ENCODE results near the gene NPAS2.

NPAS2 gene

DNA sequence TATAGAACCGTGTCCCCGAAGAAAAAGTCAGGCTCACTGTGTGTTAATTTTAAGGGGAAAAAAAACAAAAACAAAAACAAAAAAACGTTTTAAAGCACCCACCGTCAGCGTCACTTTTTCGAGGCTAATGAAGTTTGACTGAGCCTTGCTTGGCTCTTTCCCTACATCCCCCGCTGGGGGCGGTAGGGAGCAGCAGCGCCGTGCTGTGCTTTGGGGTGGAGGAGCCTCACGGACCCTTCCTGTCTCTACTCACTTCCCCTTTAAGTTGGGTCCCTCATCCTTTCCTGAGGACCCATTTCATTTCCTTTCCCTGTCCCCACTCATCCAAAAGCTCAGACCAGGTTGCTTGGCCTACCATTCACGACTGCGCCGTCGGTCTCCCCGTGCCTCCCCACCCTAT lies 99.4 kb downstream of the NPAS2 start:
- peak; percentile 26 for DNase-seq

DNA sequence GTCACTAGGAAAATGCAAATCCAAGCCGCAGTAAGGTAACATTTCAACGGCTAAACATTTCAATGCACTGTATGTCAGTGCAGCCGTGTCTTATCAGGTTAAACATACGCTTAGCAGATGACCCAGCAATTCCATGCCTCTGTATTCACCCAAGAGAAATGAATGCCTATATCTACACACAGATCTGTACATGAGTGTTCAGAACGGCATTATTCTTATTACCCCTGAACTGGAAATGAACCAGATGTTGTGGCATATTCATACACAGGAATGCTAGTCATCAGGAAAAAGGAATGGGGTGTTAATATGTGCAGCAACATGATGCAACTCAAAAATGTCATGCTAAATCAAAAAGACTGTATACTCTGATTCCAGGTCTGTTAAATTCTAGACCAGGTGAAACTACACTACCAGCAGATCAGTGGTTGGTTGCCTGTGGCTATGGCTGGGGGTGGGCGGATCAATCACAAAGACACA lies 101.8 kb downstream of the NPAS2 start:
- DNase-seq: no peak

- no peak for DNase-seq
These were observed 103.6 kb downstream of the NPAS2 start for GRCh38 chr2:100923461-100924060.

DNA sequence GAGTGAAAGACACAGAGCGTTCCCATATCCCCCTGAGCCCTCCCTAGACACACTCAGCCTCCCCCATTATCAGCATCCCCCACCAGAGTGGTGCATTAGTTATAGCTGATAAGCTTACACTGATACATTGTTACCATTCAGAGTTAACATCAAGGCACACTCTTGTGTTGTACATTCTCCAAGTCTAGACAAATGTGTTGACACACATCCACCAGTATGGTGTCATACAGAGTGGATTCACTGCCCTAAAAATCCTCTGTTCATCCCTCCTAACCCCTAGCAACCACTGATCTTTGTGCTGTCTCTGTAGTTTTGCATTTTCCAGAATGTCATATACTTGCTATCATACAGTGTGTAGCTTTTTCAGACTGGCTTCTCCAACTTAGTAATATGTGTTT lies 104.2 kb downstream of the NPAS2 start:
- no peak for DNase-seq

DNA sequence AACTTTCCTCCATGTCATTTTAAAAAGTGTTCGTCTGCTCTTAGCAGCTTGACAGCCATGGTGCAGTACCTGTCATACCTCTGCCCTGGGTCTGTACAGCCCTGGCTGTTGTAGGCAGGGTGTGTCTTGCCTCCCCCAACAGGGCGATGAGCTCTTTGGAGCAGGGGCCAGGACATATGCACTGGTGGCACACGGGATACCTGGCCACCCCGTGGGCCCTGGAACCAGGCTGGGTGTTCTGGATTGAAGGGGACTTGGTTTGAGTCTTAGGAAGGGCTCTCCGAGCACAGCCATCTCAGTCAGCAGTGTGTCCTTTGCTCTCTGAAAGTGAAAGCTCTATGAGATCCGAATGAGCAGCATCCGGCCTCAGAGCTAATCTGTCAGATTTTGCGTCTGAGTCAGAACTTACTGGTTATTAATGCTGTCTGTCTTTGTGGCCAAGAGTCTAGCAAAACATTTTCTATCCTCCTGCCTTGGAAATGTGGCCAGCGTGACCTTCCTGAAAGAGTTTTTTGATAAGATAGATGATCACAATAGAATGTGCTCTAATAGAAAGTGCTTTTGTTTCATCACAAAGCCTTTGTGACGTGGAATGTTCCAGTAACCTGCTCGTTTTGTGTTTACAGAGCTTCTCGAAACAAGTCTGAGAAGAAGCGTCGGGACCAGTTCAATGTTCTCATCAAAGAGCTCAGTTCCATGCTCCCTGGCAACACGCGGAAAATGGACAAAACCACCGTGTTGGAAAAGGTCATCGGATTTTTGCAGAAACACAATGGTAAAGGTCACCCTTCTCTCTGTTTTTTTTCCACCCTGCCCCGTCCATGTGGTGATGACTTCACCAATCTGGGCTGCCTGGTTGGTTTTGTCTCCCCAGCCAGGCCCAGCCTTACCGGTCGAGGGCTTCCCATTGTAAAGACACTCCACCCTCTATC lies 104.8 kb downstream of the NPAS2 start:
- DNase-seq: peak; percentile 54

- no peak for DNase-seq
These were observed 108.3 kb downstream of the NPAS2 start for GRCh38 chr2:100928235-100928634.

- DNase-seq: no peak
These were observed 109.2 kb downstream of the NPAS2 start for GRCh38 chr2:100929147-100929546.

DNA sequence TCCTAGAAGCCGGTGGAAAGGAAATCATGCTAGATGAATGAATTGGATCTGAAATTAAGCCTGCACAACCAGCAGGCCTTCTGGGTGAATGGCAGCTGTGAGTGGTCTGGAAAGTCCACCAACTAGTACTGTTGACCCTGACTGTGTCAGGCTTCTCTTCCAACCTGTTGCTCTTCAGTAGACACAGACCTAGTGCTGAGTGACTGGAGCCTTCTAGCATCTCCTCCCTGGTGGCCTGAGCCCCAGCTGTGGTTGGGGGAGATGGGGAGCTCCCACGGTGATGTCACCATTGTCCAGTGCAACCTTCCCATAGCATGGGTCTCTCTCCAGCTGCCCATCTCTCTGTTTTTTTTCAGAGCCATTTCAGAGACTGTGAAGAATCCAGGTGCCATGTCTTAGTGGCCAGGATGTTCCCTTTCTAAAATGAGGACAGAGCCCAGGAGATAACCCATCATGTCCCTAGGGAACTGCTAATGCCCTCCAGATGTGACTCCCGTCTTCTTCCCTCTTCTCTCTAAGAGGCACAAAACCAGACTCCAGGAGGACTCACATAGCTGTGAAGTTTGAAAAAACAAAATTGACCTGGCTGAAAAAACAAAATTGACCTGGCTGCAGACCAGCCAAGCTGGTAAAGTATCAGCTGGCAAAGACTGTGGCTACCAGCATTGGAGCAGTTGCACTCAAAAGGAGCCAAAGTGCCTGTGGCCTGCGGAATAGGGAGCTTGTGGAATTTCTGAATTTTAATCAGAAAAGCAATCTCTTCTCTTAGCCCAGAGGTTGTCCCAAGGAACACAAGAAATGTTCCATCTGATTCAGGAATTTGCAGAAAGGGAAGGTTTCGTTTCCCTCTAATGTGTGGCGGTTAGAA lies 114.8 kb downstream of the NPAS2 start:
- DNase-seq: no peak

DNA sequence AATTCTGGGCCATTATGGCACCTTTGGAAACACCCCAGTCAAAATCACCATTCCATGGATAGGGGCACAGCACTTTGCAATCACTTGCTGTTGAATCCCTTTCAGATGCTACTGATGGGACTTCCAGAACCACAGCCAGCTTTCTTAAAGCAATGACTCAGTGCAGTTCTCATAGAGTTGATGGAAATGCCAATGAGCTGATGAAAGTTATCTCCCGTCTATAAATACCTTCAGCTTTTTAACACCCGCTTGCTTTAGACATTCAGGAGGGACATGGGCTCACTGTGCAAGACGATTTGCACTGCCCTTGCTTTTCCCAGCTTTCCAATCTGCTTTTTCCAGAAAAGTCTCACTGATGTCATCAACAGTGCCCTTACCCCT lies 115.4 kb downstream of the NPAS2 start:
- DNase-seq: no peak

GRCh38 chr2:100936070-100936741 lies 116.3 kb downstream of the NPAS2 start:
- DNase-seq: no peak

DNA sequence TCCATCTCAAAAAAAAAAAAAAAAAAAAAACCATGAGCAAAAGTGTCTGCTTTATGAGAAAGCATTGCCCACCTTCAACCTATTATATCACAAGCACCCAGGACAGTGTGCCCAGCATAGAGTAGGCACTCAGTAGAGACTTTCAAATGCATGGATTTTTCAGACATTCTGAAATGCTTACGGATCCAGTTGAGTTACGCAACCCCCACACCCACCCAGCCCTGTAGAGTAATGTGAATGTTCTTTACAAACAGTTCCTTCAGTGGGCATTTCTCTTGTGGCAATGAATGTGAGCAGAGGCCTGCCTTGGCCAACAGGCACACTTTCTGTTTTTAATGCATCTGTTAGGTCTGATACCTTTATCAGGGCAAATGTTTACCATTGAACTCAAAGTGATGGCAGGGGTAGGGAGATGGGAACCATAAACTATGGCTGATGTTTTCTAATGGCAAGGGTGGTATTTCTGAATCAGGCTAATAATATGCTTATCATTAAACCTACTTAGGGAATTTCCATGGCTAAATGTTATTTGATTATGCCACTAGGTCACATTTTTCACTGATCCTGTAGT lies 117.1 kb downstream of the NPAS2 start:
- no peak for DNase-seq

DNA sequence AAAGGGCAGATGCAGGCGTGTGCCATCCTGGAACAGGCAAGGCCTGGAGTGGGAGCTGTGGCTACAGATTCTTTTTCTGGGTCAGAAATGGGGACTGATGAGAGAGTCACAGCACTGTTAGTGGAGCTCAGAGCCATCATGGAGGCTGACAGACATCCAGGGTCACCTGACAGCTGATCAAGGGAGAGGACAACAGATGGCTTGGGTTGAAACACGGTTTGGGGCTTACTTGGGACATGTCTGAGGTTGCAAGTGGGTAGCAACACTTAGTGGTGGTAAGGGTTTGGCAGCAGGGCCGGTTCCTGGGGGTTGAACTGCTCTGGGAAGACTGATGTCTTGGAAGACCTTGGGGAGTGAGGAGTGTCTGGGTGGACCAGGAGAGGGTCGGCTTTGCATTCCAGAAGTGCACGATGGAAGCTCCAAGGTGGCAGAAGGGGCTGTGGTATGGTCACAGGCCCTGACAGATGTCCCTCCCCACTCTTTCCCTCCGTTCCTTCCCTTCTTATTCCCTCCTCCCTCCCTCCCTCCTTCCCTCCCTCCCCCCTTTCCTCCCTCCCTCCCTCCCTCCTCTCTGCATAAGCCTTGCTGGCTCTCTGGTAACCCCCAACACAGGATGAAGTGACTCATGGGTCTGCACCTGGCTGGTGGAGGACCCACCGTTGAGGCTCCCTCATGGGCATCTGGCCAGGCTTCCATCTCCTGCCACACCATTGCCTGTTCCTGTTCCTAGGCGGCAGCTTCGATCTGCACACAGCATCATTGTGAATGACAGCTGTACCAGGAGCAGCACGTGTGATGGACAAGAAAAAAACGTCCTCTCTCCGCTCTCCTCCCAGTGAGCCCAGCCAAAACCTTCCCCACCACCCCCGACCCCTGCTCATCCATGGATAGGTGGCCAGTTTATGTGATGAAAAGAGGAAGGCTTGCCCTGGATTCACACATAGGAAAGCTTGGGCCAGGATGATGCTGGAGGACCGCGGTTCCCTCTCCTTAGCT lies 118.4 kb downstream of the NPAS2 start:
- no peak for DNase-seq

GRCh38 chr2:100939445-100939844 lies 119.5 kb downstream of the NPAS2 start:
- no peak for DNase-seq

GRCh38 chr2:100940240-100940639 lies 120.3 kb downstream of the NPAS2 start:
- no peak for DNase-seq

GRCh38 chr2:100940766-100941645 lies 121.1 kb downstream of the NPAS2 start:
- DNase-seq: peak; percentile 37

DNA sequence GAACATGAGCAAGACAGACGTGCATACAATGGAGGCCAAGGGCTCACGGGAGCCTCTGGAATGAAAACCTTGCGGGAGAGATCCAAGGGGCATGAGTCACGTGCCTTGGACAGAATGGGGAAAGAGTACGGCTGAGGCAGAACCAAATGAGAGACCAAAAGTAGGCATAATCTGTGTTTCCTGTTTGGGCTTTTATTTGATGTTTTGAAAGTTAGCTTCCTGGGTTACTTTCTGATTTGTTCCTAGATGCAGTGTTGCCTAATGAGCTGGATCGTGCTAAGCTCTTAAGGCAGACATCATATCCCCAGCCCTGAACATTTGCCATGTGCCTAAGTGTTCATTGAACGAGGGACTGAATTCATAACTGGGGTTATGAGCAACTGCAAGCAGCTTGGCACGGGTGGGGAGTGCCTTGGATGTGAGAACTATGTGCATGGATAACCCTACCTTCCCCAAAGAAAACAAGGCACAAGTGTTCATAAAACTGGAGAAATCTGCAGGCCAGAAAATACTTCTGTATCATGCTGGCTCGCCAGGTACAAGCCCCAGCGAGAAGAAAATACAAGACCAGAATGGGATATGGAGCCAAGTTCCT lies 121.8 kb downstream of the NPAS2 start:
- peak; percentile 10 for DNase-seq

DNA sequence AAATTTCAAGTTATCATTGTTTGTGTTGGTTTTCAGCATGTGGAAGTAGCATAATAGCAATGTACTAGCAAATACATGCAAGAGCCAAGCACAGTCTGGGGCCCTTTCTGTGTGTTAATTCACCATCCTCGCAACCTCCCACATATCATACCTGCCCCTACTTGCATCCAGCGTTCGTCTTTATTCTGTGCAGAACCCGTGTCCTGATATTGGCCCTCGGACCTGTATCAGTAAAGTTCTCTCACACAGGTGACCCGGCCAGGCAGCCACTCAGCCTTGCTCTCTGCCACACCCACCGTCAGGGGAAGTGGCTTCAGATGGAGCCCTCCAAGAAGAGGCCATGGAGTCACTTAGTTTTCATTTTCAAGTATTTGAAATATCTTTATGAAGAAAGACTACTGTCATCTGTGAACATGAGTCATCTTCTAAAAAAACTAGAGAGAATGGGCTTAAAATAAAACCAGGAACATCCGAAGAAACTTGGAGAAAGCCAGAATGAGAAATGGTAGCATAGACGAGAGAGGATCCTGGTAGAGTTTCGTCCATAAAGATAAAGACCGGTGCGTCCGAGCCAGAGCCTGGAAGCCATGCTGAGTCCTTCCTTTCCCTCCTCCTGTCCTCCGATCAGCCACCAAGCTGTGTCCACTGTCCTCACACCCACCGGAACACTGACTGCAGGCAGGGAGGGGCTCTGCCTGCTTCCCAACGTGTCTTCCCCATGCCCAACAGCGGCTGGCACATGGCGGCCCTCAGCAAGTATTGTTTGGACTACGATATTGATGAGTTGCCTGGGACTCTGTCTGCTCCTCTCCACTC lies 124.9 kb downstream of the NPAS2 start:
- no peak for DNase-seq

GRCh38 chr2:100945433-100945740 lies 125.4 kb downstream of the NPAS2 start:
- DNase-seq: no peak

All from CD4-positive, alpha-beta T cell treated with Interleukin-6 for 4 hours (primary cell).